CD14-positive monocyte (primary cell): Measurements from ENCODE around the gene MESD. TPM values are rescaled to one million over a fixed set of nuclear protein-coding genes. Genes with fewer than 3 reads are reported as not detected.
A peak's percentile ranks its signal among the peaks of the same experiment; 100 is the strongest.

Source experiments
- DNase-seq, 3 donors: peaks; one replicate each; pipeline ENCODE4 v3.0.0-alpha.2; 2011 to 2022
- H2AFZ ChIP-seq: 2 replicates; pipeline ENCODE4 v1.6.0; 2012; ENCODE audit warnings: mild to moderate bottlenecking, low read depth, low read length, inconsistent platforms; ENCODE audit not compliant: insufficient read depth, poor library complexity, severe bottlenecking
- H3K27ac ChIP-seq, 2 donors: 1 replicate in 1 of 2; 2 replicates in 1 of 2; pipeline ENCODE4 v1.5.1; 2012 to 2013; ENCODE audit warnings: low read length in 2 of 2, control low read depth in 1 of 2, inconsistent platforms in 1 of 2, low read depth in 1 of 2, mild to moderate bottlenecking in 1 of 2
- H3K27me3 ChIP-seq, 2 donors: one replicate each; pipeline versions ENCODE4 v1.6.0 to v1.6.1; 2011 to 2013; ENCODE audit warnings: low read length in 2 of 2; ENCODE audit not compliant: control insufficient read depth in 2 of 2, insufficient read depth in 2 of 2
- H3K36me3 ChIP-seq, 2 donors: replicated peaks in 1 of 2; 1 replicate in 1 of 2; 2 replicates in 1 of 2; pipeline versions ENCODE4 v1.5.1 to v1.6.1; 2012 to 2013; ENCODE audit warnings: low read length in 2 of 2, control low read depth in 1 of 2, inconsistent platforms in 1 of 2, mild to moderate bottlenecking in 1 of 2; ENCODE audit not compliant: insufficient read depth in 2 of 2, control insufficient read depth in 1 of 2
- H3K4me1 ChIP-seq, 2 donors: 1 replicate in 1 of 2; 2 replicates in 1 of 2; pipeline versions ENCODE4 v1.5.1 to v1.6.1; 2012 to 2013; ENCODE audit warnings: low read length in 2 of 2, control low read depth in 1 of 2, inconsistent platforms in 1 of 2, mild to moderate bottlenecking in 1 of 2, moderate library complexity in 1 of 2; ENCODE audit not compliant: insufficient read depth in 2 of 2, control insufficient read depth in 1 of 2
- H3K4me2 ChIP-seq: replicated peaks from 2 replicates; pipeline ENCODE3; 2012; ENCODE audit warnings: low read length, moderate library complexity, mild to moderate bottlenecking; ENCODE audit not compliant: poor library complexity, severe bottlenecking; ENCODE audit errors: extremely low read depth
- H3K4me3 ChIP-seq, 3 experiments: fragments of 200-600 bp in 1 of 3; sonication (generic) in 1 of 3; replicated peaks in 1 of 3; 1 replicate in 2 of 3; 2 replicates in 1 of 3; pipeline ENCODE4 v1.5.1; 2011 to 2013; ENCODE audit warnings: low read length in 3 of 3, mild to moderate bottlenecking in 3 of 3, control low read depth in 2 of 3, low read depth in 2 of 3, inconsistent platforms in 1 of 3, moderate library complexity in 1 of 3
- H3K79me2 ChIP-seq: 2 replicates; pipeline ENCODE4 v1.6.0; 2012; ENCODE audit warnings: mild to moderate bottlenecking, control low read depth, inconsistent platforms, low read length, moderate library complexity; ENCODE audit not compliant: insufficient read depth
- H3K9ac ChIP-seq: 2 replicates; pipeline ENCODE4 v1.6.0; 2017; ENCODE audit warnings: low read length, mild to moderate bottlenecking; ENCODE audit not compliant: insufficient read depth, poor library complexity, severe bottlenecking
- H3K9me3 ChIP-seq, 2 donors: replicated peaks in 1 of 2; 1 replicate in 1 of 2; 2 replicates in 1 of 2; pipeline versions ENCODE4 v1.5.1 to v1.6.1; 2012 to 2013; ENCODE audit warnings: low read length in 2 of 2, control low read depth in 1 of 2; ENCODE audit not compliant: control insufficient read depth in 1 of 2, insufficient read depth in 1 of 2
- H4K20me1 ChIP-seq: 2 replicates; pipeline ENCODE4 v1.6.0; 2012; ENCODE audit warnings: mild to moderate bottlenecking, low read length, control low read depth, moderate library complexity; ENCODE audit not compliant: insufficient read depth
- H3K27ac Mint-ChIP-seq, 7 donors: one replicate each; pipeline ENCODE4 v1.8.0; 2020; ENCODE audit warnings: mild to moderate bottlenecking in 7 of 7, mixed read lengths in 7 of 7, moderate library complexity in 6 of 7, inconsistent platforms in 2 of 7
- H3K27me3 Mint-ChIP-seq, 3 donors: one replicate each; pipeline ENCODE4 v1.8.0; 2021 to 2022; ENCODE audit warnings: low read depth in 3 of 3, mild to moderate bottlenecking in 3 of 3, mixed read lengths in 3 of 3, moderate library complexity in 3 of 3, inconsistent platforms in 1 of 3
- H3K36me3 Mint-ChIP-seq, 2 donors: one replicate each; pipeline ENCODE4 v1.8.0; 2020; ENCODE audit warnings: mixed read lengths in 2 of 2, inconsistent platforms in 1 of 2, mild to moderate bottlenecking in 1 of 2
- H3K4me1 Mint-ChIP-seq: one replicate; pipeline ENCODE4 v1.8.0; 2020; ENCODE audit warnings: mild to moderate bottlenecking, mixed read lengths
- H3K4me3 Mint-ChIP-seq, 2 donors: one replicate each; pipeline ENCODE4 v1.8.0; 2020; ENCODE audit warnings: mild to moderate bottlenecking in 2 of 2, mixed read lengths in 2 of 2, moderate library complexity in 1 of 2
- H3K9me3 Mint-ChIP-seq, 7 donors: one replicate each; pipeline ENCODE4 v1.8.0; 2020 to 2022; ENCODE audit warnings: mixed read lengths in 7 of 7, mild to moderate bottlenecking in 6 of 7, moderate library complexity in 6 of 7, inconsistent platforms in 2 of 7
- WGBS: methylation state at CpG from one replicate; pipeline ENCODE4 v1.1.5; 2013; ENCODE audit warnings: missing lambda C conversion rate; ENCODE audit not compliant: insufficient coverage; 5-methylcytosine and 5-hydroxymethylcytosine counted together
- intact Hi-C, 2 donors: fragments of 100-400 bp; cut with micrococcal nuclease; formaldehyde crosslinking; loops; one replicate each; pipeline versions ENCODE4 v1.15.0 to v1.15.1; 2023
- polyA plus RNA-seq, 3 donors: library from polyadenylated mRNA; depleted of rRNA in 1 of 3; unstranded in 2 of 3; stranded (reverse) in 1 of 3; fragments of 300-500 nt in 2 of 3; fragments of >200 nt in 1 of 3; fragmentation: Illumina TruSeq in 2 of 3; gene quantifications; 1 replicate in 2 of 3; 2 replicates in 1 of 3; pipeline ENCODE4 v1.2.3, GENCODE V29; 2012 to 2021
- TF ChIP-seq, protein P1 (sequence below): fragments of 200-600 bp; IDR thresholded peaks from one replicate; pipeline ENCODE4 v1.8.0; 2022; ENCODE audit warnings: antibody characterized with exemption, mild to moderate bottlenecking

The MESD gene
- polyA plus RNA-seq, 3 donors = 5.6 to 15.7 (median 13.1) TPM

DNA sequence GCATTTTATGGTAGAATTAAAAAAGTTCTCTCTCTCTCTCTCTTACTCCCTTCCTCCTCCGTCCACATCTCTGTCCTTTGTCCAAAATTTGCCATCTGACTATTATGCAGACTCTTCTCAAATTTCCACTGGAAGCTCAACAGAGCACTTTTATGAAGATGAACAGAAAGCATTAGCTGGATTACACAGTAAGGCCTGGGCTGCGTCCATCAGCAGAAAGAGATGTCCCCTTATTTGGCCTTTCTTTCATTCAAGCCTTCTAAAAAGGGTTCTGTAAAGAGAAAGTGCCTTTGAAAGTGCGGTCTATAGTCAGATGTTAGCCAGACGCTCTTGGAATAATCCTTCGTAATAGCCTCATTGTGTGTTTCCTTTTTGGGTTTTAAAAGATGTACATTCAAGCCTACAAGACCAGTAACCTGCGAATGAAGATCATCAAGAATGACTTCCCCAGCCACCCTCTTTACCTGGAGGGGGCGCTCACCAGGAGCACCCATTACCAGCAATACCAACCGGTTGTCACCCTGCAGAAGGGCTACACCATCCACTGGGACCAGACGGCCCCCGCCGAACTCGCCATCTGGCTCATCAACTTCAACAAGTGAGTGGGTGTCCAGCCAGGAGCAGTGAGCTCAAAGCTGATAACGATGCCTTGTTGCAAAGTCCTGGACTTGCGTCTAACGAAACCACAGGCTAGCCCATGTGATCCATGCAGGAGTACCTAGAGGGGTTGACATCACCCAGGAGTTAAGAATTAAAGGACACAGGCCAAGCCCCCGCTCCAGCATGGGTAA is 53.1 kb downstream of the MESD start:
- H3K4me1 ChIP-seq = no peaks in the 10 kb centered on the region
- no peak for DNase-seq
- H3K79me2 ChIP-seq = no peaks in the 10 kb centered on the region
- no peaks in the 10 kb centered on the region for H3K9me3 ChIP-seq
- TF ChIP-seq, protein P1, sequence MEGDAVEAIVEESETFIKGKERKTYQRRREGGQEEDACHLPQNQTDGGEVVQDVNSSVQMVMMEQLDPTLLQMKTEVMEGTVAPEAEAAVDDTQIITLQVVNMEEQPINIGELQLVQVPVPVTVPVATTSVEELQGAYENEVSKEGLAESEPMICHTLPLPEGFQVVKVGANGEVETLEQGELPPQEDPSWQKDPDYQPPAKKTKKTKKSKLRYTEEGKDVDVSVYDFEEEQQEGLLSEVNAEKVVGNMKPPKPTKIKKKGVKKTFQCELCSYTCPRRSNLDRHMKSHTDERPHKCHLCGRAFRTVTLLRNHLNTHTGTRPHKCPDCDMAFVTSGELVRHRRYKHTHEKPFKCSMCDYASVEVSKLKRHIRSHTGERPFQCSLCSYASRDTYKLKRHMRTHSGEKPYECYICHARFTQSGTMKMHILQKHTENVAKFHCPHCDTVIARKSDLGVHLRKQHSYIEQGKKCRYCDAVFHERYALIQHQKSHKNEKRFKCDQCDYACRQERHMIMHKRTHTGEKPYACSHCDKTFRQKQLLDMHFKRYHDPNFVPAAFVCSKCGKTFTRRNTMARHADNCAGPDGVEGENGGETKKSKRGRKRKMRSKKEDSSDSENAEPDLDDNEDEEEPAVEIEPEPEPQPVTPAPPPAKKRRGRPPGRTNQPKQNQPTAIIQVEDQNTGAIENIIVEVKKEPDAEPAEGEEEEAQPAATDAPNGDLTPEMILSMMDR = no peak
- H4K20me1 ChIP-seq = no peaks in the 10 kb centered on the region
- no peak overlapping the region for H3K9ac ChIP-seq
- no peak overlapping the region for H3K4me3 ChIP-seq
- Mint-ChIP-seq H3K27me3 (peaks cover 0 to 3% (median 0%) of the 10 kb centered on the region in 3 donors), H3K4me1 (no peaks in the 10 kb centered on the region), H3K36me3 (peaks cover 13 to 16% of the 10 kb centered on the region in 2 donors), H3K4me3 (no peak overlapping the region), H3K9me3 (no peaks in the 10 kb centered on the region), H3K27ac (no peak overlapping the region)
- H3K4me2 ChIP-seq = no peak overlapping the region
- no peak overlapping the region for H2AFZ ChIP-seq
- no peaks in the 10 kb centered on the region for H3K27me3 ChIP-seq
- 96% methylated on average over 11 of the region's 16 CpGs for WGBS
- intact Hi-C loops = no loop called here
- no peak overlapping the region for H3K27ac ChIP-seq
- H3K36me3 ChIP-seq = peaks cover 2 to 3% of the 10 kb centered on the region in 2 donors

DNA sequence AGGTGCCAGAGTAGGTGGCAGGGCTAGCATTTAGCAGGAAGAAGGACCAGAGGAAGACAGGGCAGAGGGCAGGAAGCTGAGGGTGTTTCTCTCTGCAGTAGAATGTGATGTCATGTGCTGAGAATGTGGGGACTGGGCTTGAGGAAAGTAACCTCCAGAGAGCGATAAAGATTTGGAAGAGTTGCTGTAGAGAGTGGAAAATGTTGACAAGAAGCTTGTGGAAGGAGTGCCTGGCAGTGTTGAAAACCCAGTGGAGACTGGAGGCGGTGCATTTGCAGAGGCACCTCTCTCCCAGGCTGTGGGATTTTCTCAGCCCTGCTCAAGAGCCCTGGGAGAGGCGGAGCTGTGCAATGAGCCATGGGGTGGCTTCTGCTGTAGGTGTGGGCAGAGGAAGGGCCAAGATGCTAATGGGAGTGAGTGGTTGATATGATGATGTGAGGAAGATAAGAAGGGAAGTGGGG is 54.8 kb downstream of the MESD start:
- Histone ChIP-seq H3K27ac (no peak overlapping the region), H3K27me3 (no peaks in the 10 kb centered on the region), H3K9ac (no peak overlapping the region), H3K9me3 (no peaks in the 10 kb centered on the region), H3K79me2 (no peaks in the 10 kb centered on the region), H3K4me1 (no peaks in the 10 kb centered on the region), H3K36me3 (no peaks in the 10 kb centered on the region), H3K4me3 (no peak overlapping the region), H4K20me1 (no peaks in the 10 kb centered on the region), H2AFZ (no peak overlapping the region), H3K4me2 (no peak overlapping the region)
- DNase-seq = no peak
- no peaks in the 10 kb centered on the region for H3K4me1 Mint-ChIP-seq
- peaks cover 0 to 3% (median 0%) of the 10 kb centered on the region in 7 donors for H3K9me3 Mint-ChIP-seq
- WGBS = 100% methylated on average over 2 of the region's 3 CpGs
- H3K4me3 Mint-ChIP-seq = no peak overlapping the region
- H3K27me3 Mint-ChIP-seq = peaks cover 0 to 3% (median 0%) of the 10 kb centered on the region in 3 donors
- H3K36me3 Mint-ChIP-seq = peaks cover 6 to 7% of the 10 kb centered on the region in 2 donors
- H3K27ac Mint-ChIP-seq = peak overlapping the region in 1 of 7 donors; percentile 23
- TF ChIP-seq, protein P1 = no peak
- intact Hi-C loops = no loop called here
